Mesothelial cell of epicardium (in vitro differentiated cells): Measurements from ENCODE around the gene PPP4R2. TPM values are rescaled to one million over a fixed set of nuclear protein-coding genes. Genes with fewer than 3 reads are reported as not detected.

ENCODE experiments used
- DNase-seq, 2 experiments: peaks; one replicate each; pipeline ENCODE4 v3.0.0; 2021; ENCODE audit warnings: low spot score in 2 of 2; ENCODE audit not compliant: unreplicated experiment in 2 of 2
- H3K27ac Mint-ChIP-seq: 2 replicates; pipeline ENCODE4 v1.8.0; 2021; ENCODE audit warnings: mixed read lengths
- H3K27me3 Mint-ChIP-seq: 2 replicates; pipeline ENCODE4 v1.8.0; 2021; ENCODE audit warnings: low read depth, mixed read lengths
- H3K36me3 Mint-ChIP-seq: 2 replicates; pipeline ENCODE4 v1.8.0; 2021; ENCODE audit warnings: mixed read lengths
- H3K4me1 Mint-ChIP-seq: 2 replicates; pipeline ENCODE4 v1.8.0; 2021; ENCODE audit warnings: mixed read lengths
- H3K4me3 Mint-ChIP-seq: 2 replicates; pipeline ENCODE4 v1.8.0; 2021; ENCODE audit warnings: mild to moderate bottlenecking, moderate library complexity, mixed read lengths
- H3K9me3 Mint-ChIP-seq: 2 replicates; pipeline ENCODE4 v1.8.0; 2021; ENCODE audit warnings: mixed read lengths
- CTCF ChIP-seq: fragments of 200-600 bp; sonication (generic); IDR thresholded peaks from one replicate; pipeline ENCODE4 v1.5.0; 2021; ENCODE audit warnings: antibody characterized with exemption; ENCODE audit not compliant: unreplicated experiment
- total RNA-seq: library from RNA; stranded (reverse); gene quantifications from 3 replicates; pipeline ENCODE4 v1.2.1, GENCODE V29; 2021

The PPP4R2 gene
- total RNA-seq, 1 donor from 2014 or later: 111 TPM

GRCh38 chr3:72972706-72973030 lies 23.9 kb upstream of the PPP4R2 start:
- Mint-ChIP-seq H3K4me1 (peaks cover 14% of the 10 kb centered on the region), H3K36me3 (peaks cover 13% of the 10 kb centered on the region), H3K9me3 (no peaks in the 10 kb centered on the region), H3K27me3 (no peaks in the 10 kb centered on the region), H3K4me3 (no peak overlapping the region), H3K27ac (no peak overlapping the region)
- no peak for DNase-seq
- no peak for TF ChIP-seq CTCF

DNA sequence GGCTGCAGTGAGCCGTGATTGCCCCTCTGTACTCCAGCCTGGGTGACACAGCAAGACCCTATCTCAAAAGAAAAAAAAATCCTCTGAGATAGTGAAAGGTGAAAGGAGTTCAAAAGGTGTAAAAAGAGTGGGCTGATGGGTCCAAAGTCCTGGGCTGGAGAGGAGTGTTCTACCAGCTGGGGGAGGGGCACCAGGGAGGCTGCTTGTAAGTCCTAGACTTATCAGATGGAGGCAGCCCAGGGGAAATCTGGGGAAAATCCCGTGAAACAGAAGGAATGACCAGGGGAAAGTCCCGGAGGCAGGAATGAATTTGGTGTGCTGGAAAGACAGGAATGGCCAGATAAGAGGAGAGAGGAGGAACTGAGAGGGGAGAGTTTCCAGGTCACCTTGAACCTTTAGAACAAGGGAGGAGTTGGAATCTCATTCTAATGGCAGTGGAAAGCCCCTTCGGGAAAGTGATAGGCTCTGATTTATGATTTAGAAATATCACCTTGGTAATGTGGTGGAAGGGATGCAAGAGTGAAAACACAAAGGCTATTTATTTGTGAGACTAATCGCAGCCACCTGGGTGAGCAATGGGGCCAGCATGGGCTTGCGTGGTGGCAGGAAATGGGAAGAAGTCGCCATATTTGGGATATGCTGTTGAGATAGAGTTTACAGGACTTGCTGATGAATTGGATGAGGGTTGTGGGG lies 23.4 kb upstream of the PPP4R2 start:
- peaks cover 9% of the 10 kb centered on the region for H3K36me3 Mint-ChIP-seq

DNA sequence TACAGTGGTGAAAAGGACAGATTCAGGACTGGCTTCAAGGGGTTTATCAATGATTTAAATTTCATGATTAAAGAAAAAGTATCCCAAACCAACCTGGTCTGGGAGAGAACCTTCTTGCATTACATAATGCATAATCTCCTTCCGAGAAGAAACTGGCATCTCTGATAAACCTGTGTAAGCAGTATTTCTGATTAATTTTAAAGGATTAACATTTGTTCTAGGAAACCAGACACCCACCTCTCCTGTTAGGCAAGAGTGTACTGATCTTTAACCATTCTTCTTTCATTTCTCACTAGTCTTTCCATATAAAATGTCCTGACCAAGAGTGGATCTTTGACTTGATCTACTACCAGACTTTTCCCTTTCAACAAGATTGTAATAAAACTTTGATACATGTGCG lies 22.8 kb upstream of the PPP4R2 start:
- peaks cover 14% of the 10 kb centered on the region for H3K4me1 Mint-ChIP-seq
- no peaks in the 10 kb centered on the region for H3K9me3 Mint-ChIP-seq
- TF ChIP-seq CTCF: no peak
- H3K36me3 Mint-ChIP-seq: peaks cover 6% of the 10 kb centered on the region
- H3K27ac Mint-ChIP-seq: no peak overlapping the region
- no peaks in the 10 kb centered on the region for H3K27me3 Mint-ChIP-seq
- DNase-seq: no peak
- H3K4me3 Mint-ChIP-seq: no peak overlapping the region

More for the DNA sequence above, 23.4 kb upstream of the PPP4R2 start:
- H3K27ac Mint-ChIP-seq: peak overlapping the region; percentile 68
- peak in 1 of 2 experiments; percentile 40 for DNase-seq
- no peaks in the 10 kb centered on the region for H3K9me3 Mint-ChIP-seq
- no peak for TF ChIP-seq CTCF
- no peak overlapping the region for H3K4me3 Mint-ChIP-seq
- peaks cover 14% of the 10 kb centered on the region for H3K4me1 Mint-ChIP-seq
- H3K27me3 Mint-ChIP-seq: no peaks in the 10 kb centered on the region

- H3K4me3 Mint-ChIP-seq: no peak overlapping the region
- H3K36me3 Mint-ChIP-seq: peaks cover 5% of the 10 kb centered on the region
- no peak for DNase-seq
- no peak for TF ChIP-seq CTCF
- H3K4me1 Mint-ChIP-seq: peaks cover 14% of the 10 kb centered on the region
- H3K27me3 Mint-ChIP-seq: no peaks in the 10 kb centered on the region
- no peaks in the 10 kb centered on the region for H3K9me3 Mint-ChIP-seq
- H3K27ac Mint-ChIP-seq: no peak overlapping the region
Measured at GRCh38 chr3:72974956-72975355, 21.7 kb upstream of the PPP4R2 start.

DNA sequence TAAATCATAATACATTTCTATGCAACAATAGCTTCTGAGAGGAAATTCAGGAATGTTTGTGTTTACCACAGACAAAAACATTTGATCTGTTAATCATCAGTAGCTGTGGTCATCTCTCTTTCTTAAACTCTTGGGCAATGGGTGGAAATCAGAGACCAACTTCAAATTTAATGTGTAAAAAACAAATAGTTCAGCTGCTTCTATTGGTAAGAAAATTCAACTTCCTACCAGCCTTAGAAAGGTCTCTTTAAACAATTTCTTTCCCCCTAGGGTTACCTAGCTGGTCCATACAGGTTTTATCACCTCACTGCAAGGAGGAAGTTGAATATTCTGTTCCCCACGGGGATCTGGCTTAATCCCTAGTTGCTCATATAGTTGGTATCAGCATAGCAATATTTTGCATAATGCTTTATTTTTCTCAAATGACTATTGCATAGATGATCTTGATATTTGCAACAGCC lies 20.3 kb upstream of the PPP4R2 start:
- Mint-ChIP-seq H3K9me3 (no peaks in the 10 kb centered on the region), H3K4me3 (no peak overlapping the region), H3K36me3 (peaks cover 6% of the 10 kb centered on the region), H3K27ac (no peak overlapping the region), H3K4me1 (peaks cover 14% of the 10 kb centered on the region), H3K27me3 (no peaks in the 10 kb centered on the region)
- TF ChIP-seq CTCF: no peak
- DNase-seq: no peak
